Activated T-cell treated with anti-CD3 and anti-CD28 coated beads for 1 hour (primary cell): Measurements from ENCODE around the gene PSMA8.
"Not testable (repeated sequence)": the region's sequence is repeated elsewhere in the genome, so short reads cannot be mapped to it uniquely, and the experiment has no call there.

Experiments
- DNase-seq: peaks from one replicate; pipeline ENCODE4 v3.0.0-alpha.2; 2020; ENCODE audit warnings: low read depth

PSMA8 gene

GRCh38 chr18:26237363-26237762, 103.7 kb downstream of the PSMA8 start:
- not testable (repeated sequence) for DNase-seq

DNA sequence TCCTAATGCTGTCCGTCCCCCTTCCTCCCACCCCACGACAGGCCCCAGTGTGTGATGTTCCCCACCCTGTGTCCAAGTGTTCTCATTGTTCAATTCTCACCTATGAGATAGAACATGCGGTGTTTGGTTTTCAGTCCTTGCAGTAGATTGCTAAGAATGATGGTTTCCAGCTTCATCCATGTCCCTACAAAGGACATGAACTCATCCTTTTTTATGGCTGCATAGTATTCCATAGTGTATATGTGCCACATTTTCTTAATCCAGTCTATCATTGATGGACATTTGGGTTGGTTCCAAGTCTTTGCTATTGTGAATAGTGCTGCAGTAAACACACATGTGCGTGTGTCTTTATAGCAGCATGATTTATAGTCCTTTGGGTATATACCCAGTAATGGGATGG, 105.0 kb downstream of the PSMA8 start:
- DNase-seq, result not testable (repeated sequence)

- DNase-seq, result not testable (repeated sequence)
Observed at GRCh38 chr18:26242392-26242791, 108.7 kb downstream of the PSMA8 start.
